Right lung (tissue), 5 donors: ENCODE measurements around the gene USP15. TPM values are rescaled to one million over a fixed set of nuclear protein-coding genes. Genes with fewer than 3 reads are reported as not detected.
"Not testable (repeated sequence)": the region's sequence is repeated elsewhere in the genome, so short reads cannot be mapped to it uniquely, and the experiment has no call there.

Source experiments
- DNase-seq, 2 donors: peaks; one replicate each; pipeline ENCODE4 v3.0.0-alpha.2; 2013
- polyA plus RNA-seq, 5 donors: library from polyadenylated mRNA; unstranded; fragments of 120-200 nt; gene quantifications; one replicate each; pipeline versions ENCODE4 v1.2.1 to v1.2.3, GENCODE V29; 2013; ENCODE audit warnings: inconsistent platforms in 1 of 5, low replicate concordance in 1 of 5; ENCODE audit not compliant: insufficient read length in 5 of 5, insufficient read depth in 1 of 5

USP15 gene
- polyA plus RNA-seq, 5 donors, result 33.1 to 64.3 (median 54.9) TPM

DNA sequence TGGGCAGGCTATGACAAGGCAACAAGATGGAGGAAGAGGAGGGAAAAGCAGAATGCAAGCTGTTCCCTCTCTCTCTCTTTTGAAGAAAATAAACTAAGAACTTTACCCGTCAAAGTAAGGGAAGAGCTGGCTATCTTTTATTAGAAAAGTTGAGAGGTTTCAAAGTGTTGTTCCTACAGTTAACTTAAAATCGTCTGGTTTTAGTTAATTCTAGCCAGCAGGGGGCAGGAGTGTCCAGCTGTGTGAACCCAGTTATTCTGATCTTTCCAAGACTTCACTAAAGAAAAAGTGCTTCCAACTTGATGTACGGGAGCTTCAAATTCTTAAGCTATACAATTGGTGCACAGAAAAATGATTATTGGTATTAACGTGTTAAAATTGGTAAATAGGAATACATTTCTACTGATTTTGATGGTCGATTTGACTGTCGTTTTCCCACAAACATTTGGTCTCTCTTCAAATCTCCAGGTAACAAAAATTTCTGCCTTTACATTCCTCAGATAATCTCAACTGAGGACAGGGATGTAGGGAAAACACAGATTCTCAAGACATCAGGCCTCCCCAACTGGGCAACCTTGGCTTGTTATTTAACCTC, 178.0 kb downstream of the USP15 start:
- peak; percentile 17 to 34 for DNase-seq

DNA sequence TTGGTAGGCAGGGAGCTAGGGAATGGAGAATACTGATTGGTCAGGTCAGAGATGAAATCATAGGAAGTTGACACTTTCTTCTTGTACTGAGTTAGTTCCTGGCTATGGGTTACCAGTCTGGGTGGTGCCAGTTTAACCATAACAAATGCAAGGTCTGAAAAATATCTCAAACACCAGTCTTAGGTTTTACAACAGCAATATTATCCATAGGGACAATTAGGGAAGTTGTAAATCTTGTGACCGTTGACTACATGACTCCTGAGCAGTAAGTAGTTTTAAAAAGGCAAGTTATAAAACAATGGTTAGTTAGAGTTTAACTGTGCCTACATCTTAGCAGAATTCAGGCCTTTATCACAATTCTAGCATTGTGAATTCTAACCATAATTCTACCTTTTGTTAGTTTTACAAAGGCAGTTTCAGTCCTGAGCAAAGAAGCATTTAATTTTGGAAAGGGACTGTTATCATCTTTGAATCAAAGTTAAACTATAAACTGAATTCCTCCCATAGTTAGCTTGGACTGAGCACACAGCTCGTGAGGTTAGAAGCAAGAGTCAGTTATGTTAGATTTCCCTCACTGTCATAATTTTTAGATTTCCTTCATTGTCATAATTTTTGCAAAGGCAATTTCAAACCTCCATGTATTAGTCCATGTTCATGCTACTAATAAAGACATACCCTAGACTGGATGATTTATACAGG, 186.7 kb downstream of the USP15 start:
- DNase-seq, result no peak

DNA sequence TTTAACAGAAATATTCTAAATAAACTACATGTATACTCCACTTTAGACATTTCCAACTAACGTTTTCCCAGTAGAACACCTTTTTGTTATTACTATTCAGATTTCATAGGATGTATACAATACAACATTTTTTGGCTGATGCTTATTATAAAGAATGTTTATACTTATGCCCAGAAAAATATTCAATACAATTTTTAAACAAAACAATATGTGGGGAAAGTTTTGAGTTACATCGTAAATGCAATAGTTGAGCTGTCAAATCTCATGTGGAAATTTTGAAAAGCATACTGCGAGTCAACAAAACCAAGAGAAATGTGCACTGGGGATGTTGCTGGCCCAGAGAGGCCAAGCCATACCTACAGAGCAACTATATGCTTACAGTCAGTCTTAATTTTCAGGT, 188.2 kb downstream of the USP15 start:
- no peak for DNase-seq

DNA sequence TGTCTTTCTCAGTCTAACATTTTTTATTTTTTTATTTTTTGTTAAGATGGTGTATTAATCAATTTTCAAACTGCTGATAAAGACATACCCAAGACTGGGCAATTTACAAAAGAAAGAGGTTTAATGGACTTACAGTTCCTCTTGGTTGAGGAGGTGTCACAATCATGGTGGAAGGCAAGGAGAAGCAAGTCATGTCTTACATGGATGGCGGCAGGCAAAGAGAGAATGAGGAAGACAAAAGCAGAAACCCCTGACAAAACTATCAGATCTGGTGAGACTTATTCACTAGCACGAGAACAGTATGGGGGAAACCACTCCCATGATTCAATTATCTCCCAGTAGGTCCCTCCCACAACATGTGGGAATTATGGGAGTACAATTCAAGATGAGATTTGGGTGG, 195.2 kb downstream of the USP15 start:
- not testable (repeated sequence) for DNase-seq

DNA sequence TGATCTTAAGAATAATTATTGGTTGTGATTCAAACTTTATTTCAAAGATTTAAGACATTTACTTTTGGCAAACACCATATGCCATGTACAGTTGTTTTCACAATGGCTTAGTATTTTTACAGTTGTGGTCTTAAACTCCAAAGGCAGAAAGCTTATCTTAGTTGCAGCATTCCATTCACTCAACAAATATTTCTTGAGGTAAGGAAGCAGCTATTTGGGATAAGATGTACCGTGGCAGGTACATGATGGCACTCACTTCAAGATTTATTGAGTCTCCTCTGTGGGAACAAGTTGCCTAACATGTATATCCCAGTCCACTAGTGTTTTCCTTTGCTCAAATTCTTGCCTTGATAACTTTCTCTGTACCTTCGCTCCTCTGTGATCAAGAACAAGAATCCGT, 198.4 kb downstream of the USP15 start:
- DNase-seq, result no peak

DNA sequence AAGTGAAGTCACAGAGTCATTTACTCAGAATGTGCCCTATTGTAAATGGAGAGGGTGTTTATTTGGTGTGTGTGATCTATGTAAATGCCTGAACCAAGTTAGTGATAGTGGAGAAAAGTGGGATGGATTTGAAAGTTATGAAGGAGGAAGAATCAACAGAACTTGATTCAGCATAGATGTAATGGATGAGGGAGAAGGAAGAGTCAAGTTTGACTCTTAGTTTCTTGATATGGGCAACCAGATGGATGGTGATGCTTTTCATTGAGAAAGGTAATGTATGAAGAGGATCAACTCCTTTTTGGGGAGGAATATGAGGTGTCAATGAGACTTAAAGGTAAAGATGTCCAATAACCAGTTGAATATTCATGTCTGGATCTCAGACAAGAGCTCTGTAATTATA, 199.8 kb downstream of the USP15 start:
- no peak for DNase-seq

DNA sequence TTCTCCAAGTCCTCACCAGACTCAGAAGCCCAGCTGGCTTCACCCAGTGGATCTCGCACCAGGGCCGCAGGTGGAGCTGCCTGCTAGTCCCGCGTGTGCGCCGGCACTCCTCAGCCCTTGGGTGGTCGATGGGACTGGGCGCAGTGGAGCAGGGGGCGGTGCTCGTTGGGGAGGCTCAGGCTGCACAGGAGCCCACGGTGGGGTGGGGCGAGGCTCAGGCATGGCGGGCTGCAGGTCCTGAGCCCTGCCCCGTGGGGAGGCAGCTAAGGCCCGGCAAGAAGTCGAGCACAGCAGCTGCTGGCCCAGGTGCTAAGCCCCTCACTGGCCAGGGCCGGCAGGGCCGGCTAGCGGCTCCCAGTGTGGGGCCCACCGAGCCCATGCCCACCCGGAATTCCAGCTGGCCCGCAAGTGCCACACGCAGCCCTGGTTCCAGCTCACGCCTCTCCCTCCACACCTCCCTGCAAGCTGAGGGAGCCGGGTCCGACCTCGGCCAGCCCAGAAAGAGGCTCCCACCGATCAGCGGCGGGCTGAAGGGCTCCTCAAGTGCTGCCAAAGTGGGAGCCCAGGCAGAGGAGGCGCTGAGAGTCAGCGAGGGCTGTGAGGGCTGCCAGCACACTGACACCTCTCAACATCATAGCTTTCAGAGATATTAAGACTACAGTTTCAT, 201.1 kb downstream of the USP15 start:
- not testable (repeated sequence) for DNase-seq

DNA sequence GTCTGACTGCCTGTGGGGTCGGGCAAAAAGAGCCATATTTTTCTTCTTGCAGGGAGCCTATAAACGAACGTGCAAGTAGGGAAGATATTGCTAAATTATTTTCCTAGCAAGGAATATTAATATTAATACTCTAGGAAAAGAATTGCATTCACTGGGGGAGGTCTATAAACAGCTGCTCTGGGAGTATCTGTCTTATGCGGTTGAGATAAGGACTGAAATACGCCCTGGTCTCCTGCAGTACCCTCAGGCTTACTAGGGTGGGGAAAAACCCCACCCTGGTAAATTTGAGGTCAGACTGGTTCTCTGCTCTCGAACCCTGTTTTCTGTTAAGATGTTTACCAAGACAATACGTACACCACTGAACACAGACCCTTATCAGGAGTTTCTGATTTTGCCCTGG, 203.0 kb downstream of the USP15 start:
- not testable (repeated sequence) for DNase-seq

Other genes starting within 250 kb of the USP15 start
- 10 to 100 TPM; 54.5 to 95.9 (median 81.0) TPM for gene MON2, start 206.4 kb downstream of the USP15 start, polyA plus RNA-seq